Panc1 (cell line): ENCODE measurements around the gene RMDN3. TPM values are rescaled to one million over a fixed set of nuclear protein-coding genes. Genes with fewer than 3 reads are reported as not detected.

Source experiments
- ATAC-seq: fragments of 200-7000 bp; cut with Tn5 transposase; 2 replicates; pipeline ENCODE4 v1.9.1; 2020; ENCODE audit warnings: mild to moderate bottlenecking, moderate library complexity
- BruUV-seq: library from RNA; stranded (reverse); fragments of 400-500 nt; replicated peaks from 2 replicates; lab custom pipeline; 2021; lab: Mats Ljungman, UMichigan
- CTCF ChIA-PET: fragments of 300-600 bp; sonication (Branson Sonifier 250); formaldehyde crosslinking; loops from one replicate; lab custom pipeline; 2022; ENCODE audit warnings: antibody characterized with exemption; lab: Charles Lee
- POLR2A ChIA-PET: fragments of 300-600 bp; sonication (Branson Sonifier 250); formaldehyde crosslinking; loops from one replicate; lab custom pipeline; 2022; ENCODE audit warnings: antibody characterized with exemption; lab: Charles Lee
- DNase-seq: peaks from one replicate; pipeline ENCODE4 v3.0.0-alpha.2; 2010; ENCODE audit warnings: low read depth, low spot score
- H3K27ac ChIP-seq: 2 replicates; pipeline ENCODE4 v1.5.1; 2011; ENCODE audit warnings: mild to moderate bottlenecking, low read length, inconsistent platforms
- H3K27me3 ChIP-seq: fragments of 200-500 bp; sonication (Bioruptor generic); 2 replicates; pipeline ENCODE4 v1.6.0; 2014; ENCODE audit warnings: low read length, inconsistent platforms; ENCODE audit not compliant: control insufficient read depth, insufficient read depth
- H3K36me3 ChIP-seq: fragments of 200-500 bp; sonication (Bioruptor generic); 2 replicates; pipeline ENCODE4 v1.5.1; 2014; ENCODE audit warnings: inconsistent platforms, mild to moderate bottlenecking, low read length, moderate library complexity; ENCODE audit not compliant: control insufficient read depth, insufficient read depth
- H3K4me1 ChIP-seq: 2 replicates; pipeline ENCODE4 v1.5.1; 2011; ENCODE audit warnings: inconsistent platforms, mild to moderate bottlenecking, low read length, moderate library complexity; ENCODE audit not compliant: control insufficient read depth, insufficient read depth
- H3K4me3 ChIP-seq, 2 experiments: 2 replicates each; pipeline ENCODE4 v1.5.1; 2011 to 2012; ENCODE audit warnings: low read depth in 2 of 2, low read length in 2 of 2, mild to moderate bottlenecking in 2 of 2, inconsistent platforms in 1 of 2, moderate library complexity in 1 of 2
- H3K9me3 ChIP-seq: fragments of 200-500 bp; sonication (Bioruptor generic); 2 replicates; pipeline ENCODE4 v1.5.1; 2014; ENCODE audit warnings: low read depth, mild to moderate bottlenecking, inconsistent platforms, low read length, moderate library complexity; ENCODE audit not compliant: control insufficient read depth, insufficient read depth
- CTCF ChIP-seq: fragments of 450-650 bp; IDR thresholded peaks from 2 replicates; pipeline ENCODE4 v1.5.1; 2017; ENCODE audit warnings: mild to moderate bottlenecking
- POLR2AphosphoS5 ChIP-seq: IDR thresholded peaks from 2 replicates; pipeline ENCODE4 v1.6.1; 2012; ENCODE audit warnings: mild to moderate bottlenecking, low read depth, low read length, moderate library complexity
- REST ChIP-seq, 2 experiments: IDR thresholded peaks; 2 replicates each; pipeline ENCODE4 v1.6.1; 2011 to 2012; ENCODE audit warnings: low read depth in 2 of 2, control low read depth in 1 of 2, low read length in 1 of 2, mild to moderate bottlenecking in 1 of 2, moderate library complexity in 1 of 2; ENCODE audit not compliant: insufficient read depth in 1 of 2
- SIN3A ChIP-seq: IDR thresholded peaks from 2 replicates; pipeline ENCODE4 v1.6.1; 2012; ENCODE audit warnings: low read depth, mild to moderate bottlenecking, low read length, moderate library complexity, borderline replicate concordance; ENCODE audit not compliant: insufficient read depth
- TCF7L2 ChIP-seq: IDR thresholded peaks from 2 replicates; pipeline ENCODE4 v1.6.1; 2011; ENCODE audit warnings: mild to moderate bottlenecking, low read depth, low read length, inconsistent platforms
- in situ Hi-C: cut with HindIII; loops from 2 replicates; pipeline ENCODE4 v1.10.0; 2016; ENCODE audit warnings: low sequenced_read_pairs, low pct_unique_long_range_greater_than_20kb
- intact Hi-C: fragments of 100-400 bp; cut with micrococcal nuclease; formaldehyde crosslinking; loops from one replicate; pipeline ENCODE4 v1.10.0; 2022; ENCODE audit not compliant: unreplicated experiment
- total RNA-seq: library from RNA; stranded (reverse); gene quantifications from one replicate; pipeline ENCODE4 v1.2.1, GENCODE V29; 2021; ENCODE audit not compliant: unreplicated experiment

RMDN3 gene
- total RNA-seq, 1 experiment from 2014 or later = 33.2 TPM

GRCh38 chr15:40702077-40702476 is 53.0 kb downstream of the RMDN3 start:
- Histone ChIP-seq H3K36me3 (0 out of 2 replicates have a peak, but pooled peaks cover 3% of the 10 kb centered on the region), H3K9me3 (no peaks in the 10 kb centered on the region), H3K4me1 (no peaks in the 10 kb centered on the region), H3K27ac (no peak overlapping the region), H3K4me3 (no peak overlapping the region), H3K27me3 (no peaks in the 10 kb centered on the region)
- TF ChIP-seq POLR2AphosphoS5 (no peak), SIN3A (no peak), REST (IDR thresholded peaks at IDR 0.05; ENCODE audit: insufficient read depth in 1 of 2, low read depth in 2 of 2, low read length in 1 of 2) (no peak), CTCF (no peak), TCF7L2 (no peak)
- intact Hi-C loops (no loop called here), in situ Hi-C loops (no loop called here)
- POLR2A ChIA-PET = no interaction called here
- CTCF ChIA-PET = no interaction called here
- no TSS peak for BruUV-seq
- DNase-seq (no peak), ATAC-seq (no peak)

DNA sequence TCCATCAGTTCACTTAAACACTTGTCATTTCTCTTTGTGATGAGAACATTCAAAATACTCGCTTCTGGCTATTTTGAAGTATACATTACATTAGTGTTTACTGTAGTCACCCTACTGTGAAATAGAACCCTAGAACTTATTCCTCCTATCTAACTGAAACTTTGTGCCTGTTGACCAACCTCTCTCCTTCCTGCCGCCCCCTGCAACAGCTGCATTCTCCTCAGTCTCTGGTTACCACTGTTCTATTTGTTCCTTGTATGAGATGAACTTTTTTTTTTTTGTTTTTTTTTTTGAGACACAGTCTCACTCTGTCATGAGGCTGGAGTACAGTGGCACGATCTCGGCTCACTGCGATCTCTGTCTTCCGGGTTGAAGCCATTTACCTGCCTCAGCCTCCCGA is 57.1 kb downstream of the RMDN3 start:
- intact Hi-C loops = no loop called here
- BruUV-seq = no TSS peak
- H3K4me1 ChIP-seq = no peaks in the 10 kb centered on the region
- no peaks in the 10 kb centered on the region for H3K36me3 ChIP-seq
- H3K27ac ChIP-seq = no peak overlapping the region
- no peaks in the 10 kb centered on the region for H3K27me3 ChIP-seq
- no peak for TF ChIP-seq POLR2AphosphoS5
- no peak for TF ChIP-seq SIN3A
- no peak for TF ChIP-seq CTCF
- no peak for TF ChIP-seq TCF7L2
- no peak for TF ChIP-seq REST (IDR thresholded peaks at IDR 0.05; ENCODE audit: insufficient read depth in 1 of 2, low read depth in 2 of 2, low read length in 1 of 2)
- H3K9me3 ChIP-seq = no peaks in the 10 kb centered on the region
- in situ Hi-C loops = no loop called here
- H3K4me3 ChIP-seq = no peak overlapping the region
- DNase-seq (no peak), ATAC-seq (no peak)
- POLR2A ChIA-PET = no interaction called here
- CTCF ChIA-PET = interaction anchor here (0.7 kb wide), 1 partner anchor 131 kb away, joined by 6 read pairs; no protein-coding TSS in a partner anchor
